Endothelial cell of umbilical vein (primary cell): ENCODE data around the gene GRHPR. TPM values are rescaled to one million over a fixed set of nuclear protein-coding genes. Genes with fewer than 3 reads are reported as not detected.

Source experiments
- BruUV-seq: library from RNA; stranded (reverse); fragments of 400-500 nt; replicated peaks from 2 replicates; lab custom pipeline; 2021; lab: Mats Ljungman, UMichigan
- CTCF ChIA-PET: fragments of 300-600, 350-600 bp; sonication (Branson Sonifier 250); formaldehyde crosslinking; loops from one replicate; lab custom pipeline; 2021; ENCODE audit warnings: antibody characterized with exemption, inconsistent platforms; lab: Charles Lee
- POLR2A ChIA-PET: fragments of 300-600, 350-600 bp; sonication (Branson Sonifier 250); formaldehyde crosslinking; loops from one replicate; lab custom pipeline; 2021; ENCODE audit warnings: antibody characterized with exemption, inconsistent platforms; lab: Charles Lee
- DNase-seq: peaks from one replicate; pipeline ENCODE4 v3.0.0-alpha.2; 2011; ENCODE audit warnings: low read depth, low spot score
- FAIRE-seq: peaks from 2 replicates; lab custom pipeline; 2011; peaks lifted over from hg19 to GRCh38; lab: Jason Lieb, UNC
- H2AFZ ChIP-seq: 2 replicates; pipeline ENCODE4 v1.6.0; 2012; ENCODE audit warnings: low read depth, low read length, control low read depth, inconsistent platforms
- H3K27ac ChIP-seq: 2 replicates; pipeline ENCODE4 v1.5.1; 2011; ENCODE audit warnings: low read depth, mild to moderate bottlenecking, control low read depth, low read length, moderate library complexity; ENCODE audit not compliant: insufficient read depth
- H3K27me3 ChIP-seq, 2 experiments: 2 replicates each; pipeline versions ENCODE4 v1.6.0 to v1.6.1; 2011; ENCODE audit warnings: low read length in 2 of 2, mixed read lengths in 1 of 2; ENCODE audit not compliant: control insufficient read depth in 2 of 2, insufficient read depth in 2 of 2
- H3K36me3 ChIP-seq, 2 experiments: 2 replicates in 1 of 2; 3 replicates in 1 of 2; pipeline ENCODE4 v1.5.1; 2011; ENCODE audit warnings: low read length in 2 of 2, mild to moderate bottlenecking in 1 of 2, moderate library complexity in 1 of 2; ENCODE audit not compliant: control insufficient read depth in 2 of 2, insufficient read depth in 2 of 2; ENCODE audit errors: extremely low read depth in 1 of 2
- H3K4me1 ChIP-seq: 3 replicates; pipeline ENCODE4 v1.5.1; 2011; ENCODE audit warnings: mild to moderate bottlenecking, low read length; ENCODE audit not compliant: control insufficient read depth, insufficient read depth; ENCODE audit errors: extremely low read depth
- H3K4me2 ChIP-seq: 2 replicates; pipeline ENCODE4 v1.6.1; 2011; ENCODE audit warnings: low read length, control low read depth, mixed read lengths; ENCODE audit not compliant: insufficient read depth
- H3K4me3 ChIP-seq, 3 experiments: fragments of 200-600 bp in 1 of 3; sonication (generic), shearing (Covaris generic) in 1 of 3; replicated peaks in 1 of 3; 2 replicates each; pipeline ENCODE4 v1.5.1; 2011 to 2016; ENCODE audit warnings: control low read depth in 3 of 3, low read length in 3 of 3, mild to moderate bottlenecking in 2 of 3, inconsistent platforms in 1 of 3, low read depth in 1 of 3, moderate library complexity in 1 of 3; ENCODE audit not compliant: insufficient read depth in 1 of 3
- H3K79me2 ChIP-seq: 2 replicates; pipeline ENCODE4 v1.6.0; 2012; ENCODE audit warnings: low read length, inconsistent platforms; ENCODE audit not compliant: control insufficient read depth, insufficient read depth
- H3K9ac ChIP-seq: replicated peaks from 2 replicates; pipeline ENCODE3; 2011; ENCODE audit warnings: low read length, control low read depth; ENCODE audit not compliant: insufficient read depth; ENCODE audit errors: extremely low read depth
- H3K9me1 ChIP-seq: replicated peaks from 3 replicates; pipeline ENCODE4 v1.6.0; 2011; ENCODE audit warnings: mild to moderate bottlenecking, low read length; ENCODE audit not compliant: control insufficient read depth, insufficient read depth; ENCODE audit errors: extremely low read depth
- H3K9me3 ChIP-seq: replicated peaks from 2 replicates; pipeline ENCODE4 v1.5.1; 2012; ENCODE audit warnings: low read length, inconsistent platforms; ENCODE audit not compliant: control insufficient read depth, insufficient read depth
- H4K20me1 ChIP-seq: replicated peaks from 2 replicates; pipeline ENCODE3; 2011; ENCODE audit warnings: mild to moderate bottlenecking, low read length; ENCODE audit not compliant: control insufficient read depth, insufficient read depth; ENCODE audit errors: extremely low read depth
- EZH2 ChIP-seq: IDR thresholded peaks from 2 replicates; pipeline ENCODE4 v1.6.1; 2012; ENCODE audit warnings: borderline replicate concordance, low read depth, mild to moderate bottlenecking, moderate library complexity, low read length, inconsistent platforms; ENCODE audit not compliant: severe bottlenecking
- FOS ChIP-seq: IDR thresholded peaks from 2 replicates; pipeline ENCODE4 v1.6.1; 2011; ENCODE audit warnings: mild to moderate bottlenecking, low read length, moderate library complexity, borderline replicate concordance; ENCODE audit not compliant: insufficient read depth
- GATA2 ChIP-seq: IDR thresholded peaks from 2 replicates; pipeline ENCODE4 v1.7.0; 2011; ENCODE audit warnings: low read depth, mild to moderate bottlenecking, moderate library complexity, mixed read lengths, low read length; ENCODE audit not compliant: insufficient read length, insufficient read depth
- JUN ChIP-seq: IDR thresholded peaks from 2 replicates; pipeline ENCODE4 v1.6.1; 2011; ENCODE audit warnings: borderline replicate concordance, low read depth; ENCODE audit not compliant: insufficient read length, insufficient read depth
- MYC ChIP-seq: IDR thresholded peaks from one replicate; pipeline ENCODE4 v1.6.1; 2011; ENCODE audit warnings: mild to moderate bottlenecking, low read depth, low read length
- POLR2A ChIP-seq: IDR thresholded peaks from 2 replicates; pipeline ENCODE4 v1.6.1; 2012; ENCODE audit warnings: low read depth, mild to moderate bottlenecking, control low read depth, low read length
- POLR2AphosphoS5 ChIP-seq: IDR thresholded peaks from 2 replicates; pipeline ENCODE4 v1.6.1; 2012; ENCODE audit warnings: low read depth, mild to moderate bottlenecking, control low read depth, low read length, moderate library complexity; ENCODE audit not compliant: insufficient read depth
- dilution Hi-C: fragments of 300-500 bp; cut with MboI; formaldehyde crosslinking; loops from one replicate; pipeline ENCODE4 v1.15.0; 2019; ENCODE audit warnings: low sequenced_read_pairs; ENCODE audit not compliant: extremely low pct_ligation_motif_present
- intact Hi-C: fragments of 100-400 bp; cut with micrococcal nuclease; formaldehyde crosslinking; loops from one replicate; pipeline ENCODE4 v1.10.0; 2022
- polyA plus RNA-seq, 4 experiments: library from polyadenylated mRNA; depleted of rRNA in 3 of 4; stranded (reverse) in 3 of 4; unstranded in 1 of 4; fragments of >200 nt; gene quantifications; 2 replicates each; pipeline versions ENCODE4 v1.2.1 to v1.2.3, GENCODE V29; 2011 to 2012; ENCODE audit warnings: missing spikeins in 1 of 4
- total RNA-seq: library from RNA; stranded (reverse); gene quantifications from 2 replicates; pipeline ENCODE4 v1.2.3, GENCODE V29; 2021
- TF ChIP-seq, protein P1 (sequence below), 2 donors: IDR thresholded peaks; 1 replicate in 1 of 2; 2 replicates in 1 of 2; pipeline ENCODE4 v1.5.1; 2011; ENCODE audit warnings: low read length in 2 of 2, mild to moderate bottlenecking in 2 of 2, moderate library complexity in 2 of 2, control low read depth in 1 of 2, inconsistent platforms in 1 of 2, low read depth in 1 of 2; ENCODE audit not compliant: insufficient read depth in 1 of 2; ENCODE audit errors: extremely low read depth in 1 of 2
- TF ChIP-seq, protein P2 (sequence below): IDR thresholded peaks from 2 replicates; pipeline ENCODE4 v1.6.1; 2011; ENCODE audit not compliant: insufficient read depth, insufficient read length

The GRHPR gene
- total and polyA plus RNA-seq, 2 donors (not counting 3 experiments of a cell fraction or from before 2014, with no cell fraction given): 91.2 to 247 TPM

DNA sequence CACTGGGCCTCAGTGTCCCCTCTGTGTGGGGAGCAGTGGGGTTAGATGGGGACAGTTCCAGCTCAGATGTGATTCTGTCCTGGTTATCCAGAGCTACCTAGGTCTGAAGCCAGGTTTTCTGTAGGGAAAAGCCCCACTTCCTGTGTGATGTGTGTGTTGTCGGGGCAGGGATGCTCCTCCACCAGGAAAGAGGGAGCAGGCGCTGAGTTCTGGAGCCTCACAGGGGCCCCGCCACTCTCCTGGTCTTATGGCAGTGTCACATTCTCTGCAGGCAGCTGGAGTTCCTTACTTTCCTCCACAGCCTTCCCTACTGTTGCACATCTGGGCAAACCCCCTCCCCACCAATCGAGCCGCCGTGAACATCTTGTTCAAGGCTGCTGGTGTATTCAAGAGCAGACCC, 39.1 kb upstream of the GRHPR start:
- ChIA-PET CTCF (interaction anchor here (0.5 to 1.0 kb wide), 2 partner anchors 388 to 425 kb away, joined by 3 read pairs; no protein-coding TSS in a partner anchor), POLR2A (no interaction called here)
- no peak overlapping the region for H3K27ac ChIP-seq
- TF ChIP-seq JUN (no peak), MYC (no peak), POLR2A (no peak), POLR2AphosphoS5 (no peak), FOS (no peak), GATA2 (no peak), EZH2 (no peak)
- TF ChIP-seq, protein P1, sequence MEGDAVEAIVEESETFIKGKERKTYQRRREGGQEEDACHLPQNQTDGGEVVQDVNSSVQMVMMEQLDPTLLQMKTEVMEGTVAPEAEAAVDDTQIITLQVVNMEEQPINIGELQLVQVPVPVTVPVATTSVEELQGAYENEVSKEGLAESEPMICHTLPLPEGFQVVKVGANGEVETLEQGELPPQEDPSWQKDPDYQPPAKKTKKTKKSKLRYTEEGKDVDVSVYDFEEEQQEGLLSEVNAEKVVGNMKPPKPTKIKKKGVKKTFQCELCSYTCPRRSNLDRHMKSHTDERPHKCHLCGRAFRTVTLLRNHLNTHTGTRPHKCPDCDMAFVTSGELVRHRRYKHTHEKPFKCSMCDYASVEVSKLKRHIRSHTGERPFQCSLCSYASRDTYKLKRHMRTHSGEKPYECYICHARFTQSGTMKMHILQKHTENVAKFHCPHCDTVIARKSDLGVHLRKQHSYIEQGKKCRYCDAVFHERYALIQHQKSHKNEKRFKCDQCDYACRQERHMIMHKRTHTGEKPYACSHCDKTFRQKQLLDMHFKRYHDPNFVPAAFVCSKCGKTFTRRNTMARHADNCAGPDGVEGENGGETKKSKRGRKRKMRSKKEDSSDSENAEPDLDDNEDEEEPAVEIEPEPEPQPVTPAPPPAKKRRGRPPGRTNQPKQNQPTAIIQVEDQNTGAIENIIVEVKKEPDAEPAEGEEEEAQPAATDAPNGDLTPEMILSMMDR (IDR thresholded peaks at IDR 0.05; ENCODE audit: extremely low read depth in 1 of 2, insufficient read depth in 1 of 2, low read depth in 1 of 2, low read length in 2 of 2): no peak
- TF ChIP-seq, protein P2, sequence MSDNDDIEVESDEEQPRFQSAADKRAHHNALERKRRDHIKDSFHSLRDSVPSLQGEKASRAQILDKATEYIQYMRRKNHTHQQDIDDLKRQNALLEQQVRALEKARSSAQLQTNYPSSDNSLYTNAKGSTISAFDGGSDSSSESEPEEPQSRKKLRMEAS: no peak
- DNase-seq (no peak), FAIRE-seq (no peak)
- no peaks in the 10 kb centered on the region for H3K27me3 ChIP-seq
- no peaks in the 10 kb centered on the region for H3K9me1 ChIP-seq
- dilution Hi-C loops (no loop called here), intact Hi-C loops (no loop called here)
- H3K4me3 ChIP-seq: no peak overlapping the region
- no peaks in the 10 kb centered on the region for H3K36me3 ChIP-seq
- no peak overlapping the region for H2AFZ ChIP-seq
- H3K9ac ChIP-seq: no peak overlapping the region
- H3K79me2 ChIP-seq: no peaks in the 10 kb centered on the region
- no peaks in the 10 kb centered on the region for H4K20me1 ChIP-seq
- H3K4me2 ChIP-seq: no peak overlapping the region
- BruUV-seq: no TSS peak
- no peaks in the 10 kb centered on the region for H3K4me1 ChIP-seq
- no peaks in the 10 kb centered on the region for H3K9me3 ChIP-seq
